Nephron progenitor cell (in vitro differentiated cells): ENCODE data around the gene KCNJ15.

Experiments
- DNase-seq: peaks from one replicate; pipeline ENCODE4 v3.0.0; 2021
- H3K27ac Mint-ChIP-seq: 2 replicates; pipeline ENCODE4 v1.8.0; 2021; ENCODE audit warnings: mild to moderate bottlenecking, moderate library complexity, mixed read lengths
- H3K27me3 Mint-ChIP-seq: 2 replicates; pipeline ENCODE4 v1.8.0; 2021; ENCODE audit warnings: mild to moderate bottlenecking, low read depth, mixed read lengths; ENCODE audit not compliant: poor library complexity
- H3K36me3 Mint-ChIP-seq: 2 replicates; pipeline ENCODE4 v1.8.0; 2021; ENCODE audit warnings: low read depth, mixed read lengths
- H3K4me1 Mint-ChIP-seq: 2 replicates; pipeline ENCODE4 v1.8.0; 2021; ENCODE audit warnings: mixed read lengths
- H3K4me3 Mint-ChIP-seq: 2 replicates; pipeline ENCODE4 v1.8.0; 2021; ENCODE audit warnings: mild to moderate bottlenecking, moderate library complexity, mixed read lengths
- H3K9me3 Mint-ChIP-seq: 2 replicates; pipeline ENCODE4 v1.8.0; 2021; ENCODE audit warnings: mild to moderate bottlenecking, moderate library complexity, mixed read lengths
- TF ChIP-seq, protein P1 (sequence below): fragments of 200-600 bp; sonication (generic); IDR thresholded peaks from 2 replicates; pipeline ENCODE4 v1.5.0; 2021; ENCODE audit warnings: antibody characterized with exemption

KCNJ15 gene

DNA sequence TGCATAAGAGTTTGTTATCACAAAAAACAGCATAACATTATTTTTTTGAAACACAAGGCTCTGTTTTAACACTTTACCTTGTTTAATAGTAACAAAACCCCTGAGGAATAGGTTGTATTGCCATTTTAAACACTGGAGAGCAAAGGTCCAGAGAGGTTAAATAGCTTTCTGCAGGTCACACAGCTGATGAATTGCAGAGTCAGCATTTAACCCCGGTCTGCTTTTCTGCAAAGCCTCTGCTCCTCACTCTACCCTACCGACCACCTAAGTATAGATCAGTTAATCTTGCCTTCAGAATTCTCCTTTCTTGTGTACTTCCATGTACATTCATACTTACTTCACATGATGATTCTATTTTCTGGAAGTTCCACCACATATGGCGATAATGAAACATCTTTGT lies 42.0 kb downstream of the KCNJ15 start:
- Mint-ChIP-seq H3K4me3 (no peak overlapping the region), H3K27me3 (no peaks in the 10 kb centered on the region), H3K4me1 (peaks cover 96% of the 10 kb centered on the region), H3K27ac (no peak overlapping the region), H3K36me3 (no peaks in the 10 kb centered on the region), H3K9me3 (no peaks in the 10 kb centered on the region)
- DNase-seq, result no peak
- TF ChIP-seq, protein P1, sequence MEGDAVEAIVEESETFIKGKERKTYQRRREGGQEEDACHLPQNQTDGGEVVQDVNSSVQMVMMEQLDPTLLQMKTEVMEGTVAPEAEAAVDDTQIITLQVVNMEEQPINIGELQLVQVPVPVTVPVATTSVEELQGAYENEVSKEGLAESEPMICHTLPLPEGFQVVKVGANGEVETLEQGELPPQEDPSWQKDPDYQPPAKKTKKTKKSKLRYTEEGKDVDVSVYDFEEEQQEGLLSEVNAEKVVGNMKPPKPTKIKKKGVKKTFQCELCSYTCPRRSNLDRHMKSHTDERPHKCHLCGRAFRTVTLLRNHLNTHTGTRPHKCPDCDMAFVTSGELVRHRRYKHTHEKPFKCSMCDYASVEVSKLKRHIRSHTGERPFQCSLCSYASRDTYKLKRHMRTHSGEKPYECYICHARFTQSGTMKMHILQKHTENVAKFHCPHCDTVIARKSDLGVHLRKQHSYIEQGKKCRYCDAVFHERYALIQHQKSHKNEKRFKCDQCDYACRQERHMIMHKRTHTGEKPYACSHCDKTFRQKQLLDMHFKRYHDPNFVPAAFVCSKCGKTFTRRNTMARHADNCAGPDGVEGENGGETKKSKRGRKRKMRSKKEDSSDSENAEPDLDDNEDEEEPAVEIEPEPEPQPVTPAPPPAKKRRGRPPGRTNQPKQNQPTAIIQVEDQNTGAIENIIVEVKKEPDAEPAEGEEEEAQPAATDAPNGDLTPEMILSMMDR, result no peak

DNA sequence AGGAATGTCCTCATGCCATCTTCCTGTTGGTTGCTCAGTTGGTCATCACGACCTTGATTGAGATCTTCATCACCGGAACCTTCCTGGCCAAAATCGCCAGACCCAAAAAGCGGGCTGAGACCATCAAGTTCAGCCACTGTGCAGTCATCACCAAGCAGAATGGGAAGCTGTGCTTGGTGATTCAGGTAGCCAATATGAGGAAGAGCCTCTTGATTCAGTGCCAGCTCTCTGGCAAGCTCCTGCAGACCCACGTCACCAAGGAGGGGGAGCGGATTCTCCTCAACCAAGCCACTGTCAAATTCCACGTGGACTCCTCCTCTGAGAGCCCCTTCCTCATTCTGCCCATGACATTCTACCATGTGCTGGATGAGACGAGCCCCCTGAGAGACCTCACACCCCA lies 42.9 kb downstream of the KCNJ15 start:
- no peaks in the 10 kb centered on the region for H3K9me3 Mint-ChIP-seq
- H3K27me3 Mint-ChIP-seq, result no peaks in the 10 kb centered on the region
- no peaks in the 10 kb centered on the region for H3K36me3 Mint-ChIP-seq
- H3K27ac Mint-ChIP-seq, result no peak overlapping the region
- peaks cover 88% of the 10 kb centered on the region for H3K4me1 Mint-ChIP-seq
- TF ChIP-seq, protein P1, result no peak
- H3K4me3 Mint-ChIP-seq, result no peak overlapping the region
- no peak for DNase-seq

DNA sequence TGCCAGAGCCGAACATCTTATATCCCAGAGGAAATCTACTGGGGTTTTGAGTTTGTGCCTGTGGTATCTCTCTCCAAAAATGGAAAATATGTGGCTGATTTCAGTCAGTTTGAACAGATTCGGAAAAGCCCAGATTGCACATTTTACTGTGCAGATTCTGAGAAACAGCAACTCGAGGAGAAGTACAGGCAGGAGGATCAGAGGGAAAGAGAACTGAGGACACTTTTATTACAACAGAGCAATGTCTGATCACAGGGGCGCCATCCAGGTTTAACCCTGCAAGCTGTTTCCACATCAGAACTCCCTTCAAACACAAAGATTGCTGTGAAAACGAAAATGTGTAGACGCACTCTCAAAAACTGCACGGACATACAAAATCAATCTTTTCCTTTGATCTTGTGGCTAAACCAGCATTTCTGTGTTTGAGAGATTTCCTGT lies 43.4 kb downstream of the KCNJ15 start:
- DNase-seq, result no peak
- Mint-ChIP-seq H3K4me1 (peaks cover 85% of the 10 kb centered on the region), H3K36me3 (no peaks in the 10 kb centered on the region), H3K9me3 (no peaks in the 10 kb centered on the region), H3K27me3 (no peaks in the 10 kb centered on the region), H3K4me3 (no peak overlapping the region), H3K27ac (no peak overlapping the region)
- TF ChIP-seq, protein P1, result no peak

DNA sequence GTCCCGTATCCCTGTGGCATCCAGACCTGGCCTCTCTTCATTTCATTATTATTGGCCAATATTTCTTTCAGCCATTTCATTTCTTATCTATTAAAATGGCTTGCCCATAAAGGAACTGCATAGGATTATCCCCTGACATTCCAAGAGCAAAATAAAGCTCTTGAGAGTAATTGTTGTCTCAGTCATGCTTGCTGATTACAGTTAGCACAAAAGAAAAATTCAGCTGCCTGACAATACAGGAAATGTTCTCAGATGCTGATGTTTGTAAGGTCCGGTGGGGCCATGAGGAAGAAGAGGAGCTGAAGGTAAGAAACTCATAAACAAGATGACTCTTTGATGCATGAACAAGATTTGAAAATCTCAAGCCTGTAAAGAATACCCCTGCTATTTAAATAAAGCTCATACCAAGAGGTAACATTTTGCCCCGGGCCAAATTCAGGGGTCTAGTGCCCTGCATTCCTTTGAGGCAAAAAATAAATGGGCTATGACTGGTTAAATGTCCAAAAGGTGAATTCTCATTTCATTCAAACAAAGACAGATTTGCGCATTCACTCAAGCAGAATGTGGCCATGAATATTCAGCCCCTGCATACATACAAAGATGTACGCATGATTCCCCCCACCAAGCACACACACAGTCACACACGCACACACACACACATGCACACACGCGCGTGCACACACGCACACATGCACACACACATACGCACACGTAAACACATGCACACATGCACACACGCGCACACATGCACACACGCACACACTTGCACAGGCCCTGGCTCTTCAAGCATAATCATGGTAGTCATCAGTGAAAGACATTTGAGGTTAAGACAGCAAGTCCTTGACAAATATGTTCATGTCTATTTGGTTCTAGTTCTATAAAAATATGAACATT lies 44.8 kb downstream of the KCNJ15 start:
- Mint-ChIP-seq H3K4me1 (peaks cover 74% of the 10 kb centered on the region), H3K9me3 (no peaks in the 10 kb centered on the region), H3K36me3 (no peaks in the 10 kb centered on the region), H3K4me3 (no peak overlapping the region), H3K27ac (peak overlapping the region; percentile 93), H3K27me3 (no peaks in the 10 kb centered on the region)
- DNase-seq, result no peak
- TF ChIP-seq, protein P1, result no peak

DNA sequence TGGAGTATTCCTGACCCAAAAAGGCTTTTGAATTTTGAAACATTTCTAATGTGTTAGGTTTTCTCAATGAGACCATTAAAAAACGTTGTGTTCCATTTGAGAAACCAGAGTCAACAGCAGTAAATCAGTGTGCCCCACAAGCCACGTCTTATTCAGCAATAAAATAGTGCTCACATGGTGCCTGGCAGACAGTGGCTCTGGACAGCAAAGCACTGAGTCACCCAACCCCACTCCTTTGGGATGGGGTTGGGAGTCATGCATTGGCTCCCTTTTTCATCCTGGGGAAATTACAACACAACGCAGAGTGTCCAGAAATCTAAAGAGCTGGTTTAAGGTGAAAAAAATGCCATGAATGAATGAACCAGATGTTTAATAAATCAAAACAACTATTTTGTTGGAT lies 46.5 kb downstream of the KCNJ15 start:
- TF ChIP-seq, protein P1, result no peak
- peaks cover 60% of the 10 kb centered on the region for H3K4me1 Mint-ChIP-seq
- no peak overlapping the region for H3K4me3 Mint-ChIP-seq
- H3K27me3 Mint-ChIP-seq, result no peaks in the 10 kb centered on the region
- H3K27ac Mint-ChIP-seq, result no peak overlapping the region
- H3K36me3 Mint-ChIP-seq, result no peaks in the 10 kb centered on the region
- no peak for DNase-seq
- H3K9me3 Mint-ChIP-seq, result peaks cover 4% of the 10 kb centered on the region
